HG03135 (cell line): ENCODE results near the gene DACT2.
"Not testable (repeated sequence)": the region's sequence is repeated elsewhere in the genome, so short reads cannot be mapped to it uniquely, and the experiment has no call there.

ENCODE experiments used
- ATAC-seq: cut with Tn5 transposase; IDR thresholded peaks from one replicate; pipeline ENCODE4 v1.9.1; 2021; ENCODE audit warnings: mild to moderate bottlenecking, moderate library complexity; ENCODE audit not compliant: unreplicated experiment

DACT2 gene

GRCh38 chr6:168285456-168285855, 34.1 kb downstream of the DACT2 start:
- no peak for ATAC-seq

- ATAC-seq = no peak
Observed at GRCh38 chr6:168284187-168284586, 35.4 kb downstream of the DACT2 start.

GRCh38 chr6:168283686-168284025, 35.9 kb downstream of the DACT2 start:
- no peak for ATAC-seq

- ATAC-seq = no peak
Observed at GRCh38 chr6:168282985-168283685, 36.4 kb downstream of the DACT2 start.

- no peak for ATAC-seq
Observed at GRCh38 chr6:168281826-168282225, 37.8 kb downstream of the DACT2 start.

GRCh38 chr6:168281314-168281713, 38.3 kb downstream of the DACT2 start:
- not testable (repeated sequence) for ATAC-seq

- no peak for ATAC-seq
Observed at GRCh38 chr6:168280899-168281245, 38.7 kb downstream of the DACT2 start.

- ATAC-seq = no peak
Observed at GRCh38 chr6:168280020-168280898, 39.3 kb downstream of the DACT2 start.

GRCh38 chr6:168279403-168279935, 40.1 kb downstream of the DACT2 start:
- no peak for ATAC-seq

- ATAC-seq = no peak
Observed at GRCh38 chr6:168278904-168279303, 40.7 kb downstream of the DACT2 start.

GRCh38 chr6:168277274-168277669, 42.3 kb downstream of the DACT2 start:
- no peak for ATAC-seq

GRCh38 chr6:168276576-168277273, 42.9 kb downstream of the DACT2 start:
- no peak for ATAC-seq

- ATAC-seq = no peak
Observed at GRCh38 chr6:168275168-168275567, 44.4 kb downstream of the DACT2 start.

GRCh38 chr6:168274037-168274952, 45.3 kb downstream of the DACT2 start:
- no peak for ATAC-seq

- ATAC-seq = no peak
Observed at GRCh38 chr6:168273441-168274036, 46.0 kb downstream of the DACT2 start.

GRCh38 chr6:168272415-168273325, 46.9 kb downstream of the DACT2 start:
- no peak for ATAC-seq

GRCh38 chr6:168270274-168271172, 49.1 kb downstream of the DACT2 start:
- ATAC-seq = no peak
